NCI-H1694 (cell line): ENCODE results near the gene NOTCH2NLA.
"Not testable (repeated sequence)": the region's sequence is repeated elsewhere in the genome, so short reads cannot be mapped to it uniquely, and the experiment has no call there.

Source experiments
- DNase-seq: peaks from one replicate; lab custom pipeline; 2025; lab: John Stamatoyannopoulos, UW

Gene NOTCH2NLA

DNA sequence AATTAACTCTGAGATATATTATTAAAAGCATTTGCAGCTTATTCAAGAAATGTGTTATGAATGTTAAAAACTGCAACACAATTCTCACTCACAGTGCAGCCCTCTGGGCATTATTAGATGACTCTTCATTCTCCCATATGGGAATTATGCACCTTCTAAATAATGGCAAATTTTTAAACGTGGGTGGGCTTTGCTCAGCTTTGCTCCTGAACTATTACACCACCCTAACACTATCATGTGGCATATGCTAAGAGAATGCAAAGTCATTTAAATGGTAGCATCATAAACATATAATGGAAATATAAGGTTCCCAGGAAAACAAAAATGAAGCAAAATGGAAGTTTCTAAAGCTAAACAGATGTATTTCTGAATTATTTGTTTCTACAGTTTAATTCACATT is 61.5 kb downstream of the NOTCH2NLA start:
- DNase-seq = not testable (repeated sequence)

GRCh38 chr1:146144465-146144864 is 84.4 kb downstream of the NOTCH2NLA start, which contains the start of gene NBPF10:
Gene NBPF10, minus strand, starts transcription at chr1:146144804. Its CDS starts 35 bp downstream, at chr1:146144769.
- not testable (repeated sequence) for DNase-seq
